DMS 273 (cell line): ENCODE results near the gene FTHL17.

Source experiments
- DNase-seq: peaks from one replicate; lab custom pipeline; 2025; ENCODE audit not compliant: unreplicated experiment; lab: John Stamatoyannopoulos, UW

Gene FTHL17

GRCh38 chrX:31071725-31072124 is at the start of gene FTHL17:
FTHL17 (minus strand) TSS chrX:31072041; CDS start chrX:31071953, 88 bp downstream.
- DNase-seq = no peak

- no peak for DNase-seq
These were observed 45.4 kb upstream of the FTHL17 start for GRCh38 chrX:31117266-31117665.

GRCh38 chrX:31115398-31115797 is 43.6 kb upstream of the FTHL17 start:
- no peak for DNase-seq

- no peak for DNase-seq
These were observed 43.0 kb upstream of the FTHL17 start for GRCh38 chrX:31114858-31115257.

GRCh38 chrX:31112226-31112999 is 40.6 kb upstream of the FTHL17 start:
- DNase-seq = no peak

- no peak for DNase-seq
These were observed 38.8 kb upstream of the FTHL17 start for GRCh38 chrX:31110657-31111056.

- peak; percentile 21 for DNase-seq
These were observed 27.8 kb upstream of the FTHL17 start for GRCh38 chrX:31099536-31100090.

GRCh38 chrX:31098079-31098478 is 26.2 kb upstream of the FTHL17 start:
- no peak for DNase-seq

GRCh38 chrX:31093639-31093975 is 21.8 kb upstream of the FTHL17 start:
- DNase-seq = no peak

GRCh38 chrX:31092970-31093638 is 21.3 kb upstream of the FTHL17 start:
- no peak for DNase-seq

GRCh38 chrX:31092476-31092875 is 20.6 kb upstream of the FTHL17 start:
- no peak for DNase-seq

- DNase-seq = no peak
These were observed 20.0 kb upstream of the FTHL17 start for GRCh38 chrX:31091819-31092218.

GRCh38 chrX:31074522-31074921 is 2.7 kb upstream of the FTHL17 start:
- no peak for DNase-seq

GRCh38 chrX:31071262-31071661 is 579 bp downstream of the FTHL17 start:
- no peak for DNase-seq

GRCh38 chrX:31070057-31070468 is 1.8 kb downstream of the FTHL17 start:
- no peak for DNase-seq

- DNase-seq = no peak
These were observed 8.7 kb downstream of the FTHL17 start for GRCh38 chrX:31063114-31063513.

- DNase-seq = no peak
These were observed 10.8 kb downstream of the FTHL17 start for GRCh38 chrX:31061091-31061490.

- no peak for DNase-seq
These were observed 11.8 kb downstream of the FTHL17 start for GRCh38 chrX:31060016-31060415.

- DNase-seq = no peak
These were observed 13.6 kb downstream of the FTHL17 start for GRCh38 chrX:31058284-31058683.

- no peak for DNase-seq
These were observed 14.2 kb downstream of the FTHL17 start for GRCh38 chrX:31057691-31058090.

- DNase-seq = no peak
These were observed 14.6 kb downstream of the FTHL17 start for GRCh38 chrX:31057291-31057690.

GRCh38 chrX:31053621-31054020 is 18.2 kb downstream of the FTHL17 start:
- no peak for DNase-seq
